Caco-2 (cell line): ENCODE results near the gene ACSL5. TPM values are rescaled to one million over a fixed set of nuclear protein-coding genes. Genes with fewer than 3 reads are reported as not detected.

Experiments used
- BruUV-seq: library from RNA; stranded (reverse); fragments of 400-500 nt; replicated peaks from 2 replicates; lab custom pipeline; 2021; lab: Mats Ljungman, UMichigan
- CTCF ChIA-PET: fragments of 300-600 bp; sonication (Branson Sonifier 250); formaldehyde crosslinking; loops from one replicate; lab custom pipeline; 2022; ENCODE audit warnings: antibody characterized with exemption; lab: Charles Lee
- POLR2A ChIA-PET: fragments of 300-600 bp; sonication (Branson Sonifier 250); formaldehyde crosslinking; loops from one replicate; lab custom pipeline; 2022; ENCODE audit warnings: antibody characterized with exemption; lab: Charles Lee
- DNase-seq, 2 experiments: peaks; one replicate each; pipeline versions ENCODE4 v3.0.0 to v3.0.0-alpha.2; 2020 to 2022
- H3K27me3 ChIP-seq: replicated peaks from 2 replicates; pipeline ENCODE4 v1.6.0; 2011; ENCODE audit warnings: low read length; ENCODE audit not compliant: control insufficient read depth, insufficient read depth
- H3K36me3 ChIP-seq: 2 replicates; pipeline ENCODE4 v1.5.1; 2011; ENCODE audit warnings: low read length; ENCODE audit not compliant: control insufficient read depth, insufficient read depth
- H3K4me1 ChIP-seq: fragments of 250-450 bp; sonication (Bioruptor Pico); 2 replicates; pipeline ENCODE4 v1.5.1; 2020; ENCODE audit warnings: mild to moderate bottlenecking
- H3K4me3 ChIP-seq: 2 replicates; pipeline ENCODE4 v1.5.1; 2011; ENCODE audit warnings: low read depth, mild to moderate bottlenecking, control low read depth, low read length
- H3K9me3 ChIP-seq: fragments of 250-450 bp; sonication (Bioruptor Pico); 2 replicates; pipeline ENCODE4 v1.5.1; 2020; ENCODE audit warnings: mild to moderate bottlenecking, moderate library complexity
- H3K27ac Mint-ChIP-seq: one replicate; pipeline ENCODE4 v1.8.0; 2022; ENCODE audit warnings: mixed read lengths; ENCODE audit not compliant: unreplicated experiment
- H3K27me3 Mint-ChIP-seq: one replicate; pipeline ENCODE4 v1.8.0; 2022; ENCODE audit warnings: mixed read lengths; ENCODE audit not compliant: insufficient read depth, unreplicated experiment
- H3K36me3 Mint-ChIP-seq: one replicate; pipeline ENCODE4 v1.8.0; 2022; ENCODE audit warnings: mild to moderate bottlenecking, mixed read lengths; ENCODE audit not compliant: insufficient read depth, unreplicated experiment
- H3K4me1 Mint-ChIP-seq: one replicate; pipeline ENCODE4 v1.8.0; 2022; ENCODE audit warnings: low read depth, mixed read lengths; ENCODE audit not compliant: unreplicated experiment
- H3K4me3 Mint-ChIP-seq: one replicate; pipeline ENCODE4 v1.8.0; 2022; ENCODE audit warnings: mild to moderate bottlenecking, moderate library complexity, mixed read lengths; ENCODE audit not compliant: unreplicated experiment
- H3K9me3 Mint-ChIP-seq: one replicate; pipeline ENCODE4 v1.8.0; 2022; ENCODE audit warnings: mixed read lengths; ENCODE audit not compliant: unreplicated experiment
- intact Hi-C: fragments of 100-400 bp; cut with micrococcal nuclease; formaldehyde crosslinking; loops from one replicate; pipeline ENCODE4 v1.10.0; 2022; ENCODE audit not compliant: unreplicated experiment
- total RNA-seq: library from RNA; stranded (reverse); gene quantifications from 2 replicates; pipeline ENCODE4 v1.2.3, GENCODE V29; 2022
- TF ChIP-seq, protein P1 (sequence below), 2 experiments: fragments of 200-600 bp in 1 of 2; IDR thresholded peaks; 1 replicate in 1 of 2; 2 replicates in 1 of 2; pipeline versions ENCODE4 v1.5.1 to v1.8.0; 2011 to 2022; ENCODE audit warnings: antibody characterized with exemption in 1 of 2, control low read depth in 1 of 2, inconsistent platforms in 1 of 2, low read depth in 1 of 2, low read length in 1 of 2, mild to moderate bottlenecking in 1 of 2, moderate library complexity in 1 of 2; ENCODE audit not compliant: insufficient read depth in 1 of 2, severe bottlenecking in 1 of 2, unreplicated experiment in 1 of 2

The ACSL5 gene
- total RNA-seq, 1 experiment from 2014 or later = 46.6 TPM

DNA sequence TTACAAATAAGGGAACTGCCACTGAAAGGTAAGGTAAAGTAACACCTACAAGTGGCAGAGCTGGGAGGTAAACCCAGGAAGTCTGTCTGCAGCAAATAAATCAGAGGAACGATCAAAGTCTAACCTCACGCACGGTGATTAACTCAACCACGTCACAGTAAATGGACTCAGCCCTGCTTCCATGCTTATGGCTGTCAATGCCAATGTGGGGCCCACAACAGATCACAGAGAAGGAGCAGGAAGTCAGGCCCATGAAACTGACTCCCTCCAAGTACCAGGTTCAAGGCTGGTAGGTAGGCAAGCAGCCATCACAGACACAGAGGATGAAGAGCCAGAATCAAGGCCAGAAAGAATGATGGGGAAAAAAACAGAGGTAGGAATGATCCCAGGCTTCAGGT lies 38.0 kb upstream of the ACSL5 start:
- no peak overlapping the region for H3K4me3 ChIP-seq
- peak in 1 of 2 experiments; percentile 50 for DNase-seq
- Mint-ChIP-seq H3K27me3 (no peaks in the 10 kb centered on the region), H3K4me1 (peaks cover 16% of the 10 kb centered on the region), H3K9me3 (no peaks in the 10 kb centered on the region), H3K4me3 (no peak overlapping the region), H3K27ac (peak overlapping the region; percentile 36), H3K36me3 (no peaks in the 10 kb centered on the region)
- intact Hi-C loops = no loop called here
- ChIA-PET CTCF (no interaction called here), POLR2A (interaction anchor here (0.6 kb wide), 1 partner anchor 38 kb away, joined by 3 read pairs; no protein-coding TSS in a partner anchor)
- no TSS peak for BruUV-seq
- H3K9me3 ChIP-seq = no peaks in the 10 kb centered on the region
- no peaks in the 10 kb centered on the region for H3K36me3 ChIP-seq
- TF ChIP-seq, protein P1, sequence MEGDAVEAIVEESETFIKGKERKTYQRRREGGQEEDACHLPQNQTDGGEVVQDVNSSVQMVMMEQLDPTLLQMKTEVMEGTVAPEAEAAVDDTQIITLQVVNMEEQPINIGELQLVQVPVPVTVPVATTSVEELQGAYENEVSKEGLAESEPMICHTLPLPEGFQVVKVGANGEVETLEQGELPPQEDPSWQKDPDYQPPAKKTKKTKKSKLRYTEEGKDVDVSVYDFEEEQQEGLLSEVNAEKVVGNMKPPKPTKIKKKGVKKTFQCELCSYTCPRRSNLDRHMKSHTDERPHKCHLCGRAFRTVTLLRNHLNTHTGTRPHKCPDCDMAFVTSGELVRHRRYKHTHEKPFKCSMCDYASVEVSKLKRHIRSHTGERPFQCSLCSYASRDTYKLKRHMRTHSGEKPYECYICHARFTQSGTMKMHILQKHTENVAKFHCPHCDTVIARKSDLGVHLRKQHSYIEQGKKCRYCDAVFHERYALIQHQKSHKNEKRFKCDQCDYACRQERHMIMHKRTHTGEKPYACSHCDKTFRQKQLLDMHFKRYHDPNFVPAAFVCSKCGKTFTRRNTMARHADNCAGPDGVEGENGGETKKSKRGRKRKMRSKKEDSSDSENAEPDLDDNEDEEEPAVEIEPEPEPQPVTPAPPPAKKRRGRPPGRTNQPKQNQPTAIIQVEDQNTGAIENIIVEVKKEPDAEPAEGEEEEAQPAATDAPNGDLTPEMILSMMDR (IDR thresholded peaks at IDR 0.05; ENCODE audit: insufficient read depth in 1 of 2, low read depth in 1 of 2, low read length in 1 of 2, severe bottlenecking in 1 of 2, unreplicated experiment in 1 of 2) = no peak
- no peaks in the 10 kb centered on the region for H3K27me3 ChIP-seq
- peaks cover 22% of the 10 kb centered on the region for H3K4me1 ChIP-seq

DNA sequence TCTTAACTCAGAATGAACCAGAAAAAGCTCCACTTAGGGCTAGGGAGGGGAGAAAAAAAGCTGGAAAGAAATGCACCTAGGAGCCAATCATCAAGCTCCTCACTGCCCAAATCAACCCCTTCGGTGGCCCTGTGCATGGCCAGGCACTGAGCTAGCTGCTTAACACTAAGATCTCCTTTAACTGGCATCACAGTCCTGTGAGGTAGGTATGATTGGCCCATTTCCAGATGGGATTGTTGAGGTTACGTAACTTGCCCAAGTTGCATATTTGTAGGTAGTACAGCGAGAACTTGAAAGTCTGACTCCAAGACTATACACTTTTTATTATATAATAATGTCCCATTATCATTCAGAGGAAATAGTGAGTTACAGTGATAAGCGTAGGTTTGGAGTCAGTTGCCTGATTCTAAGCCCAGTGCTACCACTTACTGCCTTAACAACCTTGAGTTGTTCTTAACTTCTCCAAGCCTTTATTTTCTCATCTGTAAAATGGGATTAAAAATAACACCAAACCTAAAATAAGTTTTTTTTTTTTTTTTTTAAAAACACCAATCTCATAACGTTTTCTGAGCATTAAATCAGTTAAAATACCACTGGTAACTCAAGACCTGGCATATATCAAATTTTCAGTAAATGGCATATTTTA lies 37.2 kb upstream of the ACSL5 start:
- H3K27me3 ChIP-seq = no peaks in the 10 kb centered on the region
- no peak for DNase-seq
- H3K4me3 ChIP-seq = no peak overlapping the region
- no peaks in the 10 kb centered on the region for H3K36me3 ChIP-seq
- H3K9me3 ChIP-seq = no peaks in the 10 kb centered on the region
- no peaks in the 10 kb centered on the region for H3K36me3 Mint-ChIP-seq
- peaks cover 11% of the 10 kb centered on the region for H3K4me1 Mint-ChIP-seq
- H3K4me3 Mint-ChIP-seq = no peak overlapping the region
- no peaks in the 10 kb centered on the region for H3K9me3 Mint-ChIP-seq
- H3K27ac Mint-ChIP-seq = no peak overlapping the region
- peaks cover 15% of the 10 kb centered on the region for H3K4me1 ChIP-seq
- intact Hi-C loops = no loop called here
- H3K27me3 Mint-ChIP-seq = no peaks in the 10 kb centered on the region
- ChIA-PET POLR2A (interaction anchor here (0.6 kb wide), 1 partner anchor 37 kb away, joined by 3 read pairs; no protein-coding TSS in a partner anchor), CTCF (no interaction called here)
- TF ChIP-seq, protein P1 (IDR thresholded peaks at IDR 0.05; ENCODE audit: insufficient read depth in 1 of 2, low read depth in 1 of 2, low read length in 1 of 2, severe bottlenecking in 1 of 2, unreplicated experiment in 1 of 2) = no peak
- no TSS peak for BruUV-seq

DNA sequence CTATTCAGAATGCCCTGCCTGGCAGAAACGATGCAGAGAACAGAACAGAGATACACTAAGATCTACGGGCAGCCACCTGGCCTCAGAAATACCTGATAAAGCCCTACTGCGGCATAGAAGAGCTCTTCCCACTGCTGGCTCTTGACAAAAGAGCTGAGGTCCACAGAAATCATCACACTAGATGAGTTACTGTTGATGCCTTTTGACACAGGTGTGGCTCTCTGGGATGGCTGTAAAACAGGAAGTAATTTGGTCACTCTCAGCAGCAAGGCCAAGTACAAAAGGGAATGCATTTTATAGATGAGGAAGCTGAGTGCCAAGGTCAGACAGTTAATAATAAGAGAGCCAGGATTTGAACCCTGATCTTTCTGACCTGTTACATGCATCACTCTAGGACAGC lies 35.0 kb upstream of the ACSL5 start:
- Mint-ChIP-seq H3K9me3 (no peaks in the 10 kb centered on the region), H3K36me3 (no peaks in the 10 kb centered on the region), H3K4me1 (peaks cover 11% of the 10 kb centered on the region), H3K27me3 (no peaks in the 10 kb centered on the region), H3K27ac (no peak overlapping the region), H3K4me3 (no peak overlapping the region)
- no peak overlapping the region for H3K4me3 ChIP-seq
- POLR2A ChIA-PET = no interaction called here
- CTCF ChIA-PET = no interaction called here
- peaks cover 15% of the 10 kb centered on the region for H3K4me1 ChIP-seq
- intact Hi-C loops = no loop called here
- H3K36me3 ChIP-seq = no peaks in the 10 kb centered on the region
- no peaks in the 10 kb centered on the region for H3K27me3 ChIP-seq
- TF ChIP-seq, protein P1 (IDR thresholded peaks at IDR 0.05; ENCODE audit: insufficient read depth in 1 of 2, low read depth in 1 of 2, low read length in 1 of 2, severe bottlenecking in 1 of 2, unreplicated experiment in 1 of 2) = no peak
- H3K9me3 ChIP-seq = no peaks in the 10 kb centered on the region
- no TSS peak for BruUV-seq
- no peak for DNase-seq
